ENCODE data around the gene GABBR1. TPM values are rescaled to one million over a fixed set of nuclear protein-coding genes. Genes with fewer than 3 reads are reported as not detected.

Gene GABBR1
- total RNA-seq, 4 donors from 2014 or later: 18.5 to 41.8 (median 21.9) TPM

- no peak for TF ChIP-seq CTCF (IDR thresholded peaks at IDR 0.05)
- ATAC-seq (ENCODE audit: low FRiP score) (no peak), DNase-seq (ENCODE audit: low spot score) (no peak)
These were observed 30.2 kb downstream of the GABBR1 start for GRCh38 chr6:29602564-29603361.

GRCh38 chr6:29598172-29598747, 34.7 kb downstream of the GABBR1 start:
- DNase-seq (ENCODE audit: low spot score) (no peak), ATAC-seq (ENCODE audit: low FRiP score) (no peak)
- TF ChIP-seq CTCF (IDR thresholded peaks at IDR 0.05): no peak

- no peak for DNase-seq (ENCODE audit: low spot score)
- TF ChIP-seq CTCF (IDR thresholded peaks at IDR 0.05): no peak
- no peak for ATAC-seq (ENCODE audit: low FRiP score)
These were observed 35.8 kb downstream of the GABBR1 start for GRCh38 chr6:29597184-29597583.

- ATAC-seq (ENCODE audit: low FRiP score) (no peak), DNase-seq (ENCODE audit: low spot score) (no peak)
- TF ChIP-seq CTCF (IDR thresholded peaks at IDR 0.05): no peak
These were observed 36.5 kb downstream of the GABBR1 start for GRCh38 chr6:29596381-29596900.

- no peak for TF ChIP-seq CTCF (IDR thresholded peaks at IDR 0.05)
- no peak for DNase-seq (ENCODE audit: low spot score)
- no peak for ATAC-seq (ENCODE audit: low FRiP score)
These were observed 39.7 kb downstream of the GABBR1 start for GRCh38 chr6:29593199-29593855.

GRCh38 chr6:29591677-29592076, 41.3 kb downstream of the GABBR1 start:
- no peak for DNase-seq (ENCODE audit: low spot score)
- no peak for TF ChIP-seq CTCF (IDR thresholded peaks at IDR 0.05)
- ATAC-seq (ENCODE audit: low FRiP score): no peak

Measured in omental fat pad (tissue), 4 donors.